Measurements from ENCODE around the gene CYRIA. TPM values are rescaled to one million over a fixed set of nuclear protein-coding genes. Genes with fewer than 3 reads are reported as not detected.

CYRIA gene
- total RNA-seq, 2 donors from 2014 or later = 0.86 to 1.4 TPM

DNA sequence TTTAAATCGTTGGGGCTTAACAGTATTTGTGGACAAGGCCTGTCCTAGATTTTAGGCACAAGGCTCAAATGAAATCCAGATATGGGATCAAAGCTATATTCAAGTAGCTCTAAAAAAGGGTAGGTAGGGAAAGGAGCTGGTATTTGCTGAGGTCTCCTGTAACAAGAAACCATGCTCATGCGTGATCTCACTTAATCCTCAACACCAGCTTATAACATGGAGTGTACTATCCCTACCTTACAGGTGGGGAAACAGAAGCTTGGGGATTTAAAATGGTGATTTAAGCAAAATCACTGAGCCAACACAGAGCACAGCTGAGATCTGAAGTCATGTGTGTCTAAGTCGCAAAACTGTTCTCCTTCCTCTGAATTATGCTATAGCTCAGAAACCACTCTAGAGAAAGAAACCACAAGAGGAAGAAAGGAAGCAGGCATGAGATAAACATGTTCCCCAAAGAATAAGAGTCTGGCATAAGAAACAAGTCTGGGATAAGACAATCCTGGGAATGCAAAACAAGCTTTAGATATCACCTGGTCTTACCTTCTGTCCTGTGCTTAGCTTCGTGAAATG, 43.1 kb downstream of the CYRIA start:
- Mint-ChIP-seq H3K4me1 (peaks cover 20% of the 10 kb centered on the region), H3K27me3 (ENCODE audit: insufficient read depth) (no peaks in the 10 kb centered on the region), H3K9me3 (no peaks in the 10 kb centered on the region), H3K27ac (no peak overlapping the region), H3K4me3 (no peak overlapping the region), H3K36me3 (ENCODE audit: low read depth) (no peaks in the 10 kb centered on the region)
- Histone ChIP-seq H3K4me3 (ENCODE audit: low read length) (no peak overlapping the region), H3K9me3 (ENCODE audit: control insufficient read depth, low read length) (no peaks in the 10 kb centered on the region), H3K27me3 (ENCODE audit: control insufficient read depth, insufficient read depth, low read length, poor library complexity, severe bottlenecking) (no peaks in the 10 kb centered on the region), H3K36me3 (ENCODE audit: control insufficient read depth, insufficient read depth, low read length) (no peaks in the 10 kb centered on the region), H3K27ac (ENCODE audit: low read depth, low read length) (no peak overlapping the region), H3K4me1 (ENCODE audit: control insufficient read depth, insufficient read depth, low read length) (peaks cover 12% of the 10 kb centered on the region), H3K9ac (ENCODE audit: extremely low read depth, low read length, poor library complexity, severe bottlenecking) (no peak overlapping the region)
- TF ChIP-seq, protein P1, sequence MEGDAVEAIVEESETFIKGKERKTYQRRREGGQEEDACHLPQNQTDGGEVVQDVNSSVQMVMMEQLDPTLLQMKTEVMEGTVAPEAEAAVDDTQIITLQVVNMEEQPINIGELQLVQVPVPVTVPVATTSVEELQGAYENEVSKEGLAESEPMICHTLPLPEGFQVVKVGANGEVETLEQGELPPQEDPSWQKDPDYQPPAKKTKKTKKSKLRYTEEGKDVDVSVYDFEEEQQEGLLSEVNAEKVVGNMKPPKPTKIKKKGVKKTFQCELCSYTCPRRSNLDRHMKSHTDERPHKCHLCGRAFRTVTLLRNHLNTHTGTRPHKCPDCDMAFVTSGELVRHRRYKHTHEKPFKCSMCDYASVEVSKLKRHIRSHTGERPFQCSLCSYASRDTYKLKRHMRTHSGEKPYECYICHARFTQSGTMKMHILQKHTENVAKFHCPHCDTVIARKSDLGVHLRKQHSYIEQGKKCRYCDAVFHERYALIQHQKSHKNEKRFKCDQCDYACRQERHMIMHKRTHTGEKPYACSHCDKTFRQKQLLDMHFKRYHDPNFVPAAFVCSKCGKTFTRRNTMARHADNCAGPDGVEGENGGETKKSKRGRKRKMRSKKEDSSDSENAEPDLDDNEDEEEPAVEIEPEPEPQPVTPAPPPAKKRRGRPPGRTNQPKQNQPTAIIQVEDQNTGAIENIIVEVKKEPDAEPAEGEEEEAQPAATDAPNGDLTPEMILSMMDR (conservative IDR thresholded peaks at IDR 0.05) = no peak
- DNase-seq = no peak
- 91 to 92% methylated on average over 3 to 4 of the region's 4 CpGs for WGBS, 2 experiments (ENCODE audit: insufficient coverage in 1 of 2, insufficient read length in 1 of 2)

DNA sequence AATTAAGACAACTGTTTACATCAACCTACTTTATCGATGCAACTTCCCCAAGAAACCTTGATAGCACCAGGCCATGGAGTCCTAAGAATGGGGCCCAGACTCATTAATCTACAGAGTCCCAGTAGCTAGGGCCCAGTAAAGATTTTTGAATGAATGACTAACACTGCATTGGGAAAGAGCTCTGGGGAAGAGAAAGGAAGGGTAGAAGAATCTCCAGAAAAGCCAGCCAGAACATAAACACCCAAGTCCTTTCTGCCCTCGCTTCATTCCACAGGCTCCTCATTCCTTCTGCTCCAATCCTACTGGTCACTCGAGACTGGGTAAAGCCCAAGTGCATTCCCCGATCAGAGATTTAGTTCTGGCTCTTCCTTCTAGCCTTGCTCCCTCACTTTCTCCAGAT, 44.3 kb downstream of the CYRIA start:
- Mint-ChIP-seq H3K4me1 (peaks cover 21% of the 10 kb centered on the region), H3K36me3 (ENCODE audit: low read depth) (no peaks in the 10 kb centered on the region), H3K4me3 (no peak overlapping the region), H3K27me3 (ENCODE audit: insufficient read depth) (no peaks in the 10 kb centered on the region), H3K27ac (no peak overlapping the region), H3K9me3 (no peaks in the 10 kb centered on the region)
- Histone ChIP-seq H3K4me1 (ENCODE audit: control insufficient read depth, insufficient read depth, low read length) (peaks cover 14% of the 10 kb centered on the region), H3K27ac (ENCODE audit: low read depth, low read length) (no peak overlapping the region), H3K36me3 (ENCODE audit: control insufficient read depth, insufficient read depth, low read length) (no peaks in the 10 kb centered on the region), H3K4me3 (ENCODE audit: low read length) (no peak overlapping the region), H3K9me3 (ENCODE audit: control insufficient read depth, low read length) (no peaks in the 10 kb centered on the region), H3K27me3 (ENCODE audit: control insufficient read depth, insufficient read depth, low read length, poor library complexity, severe bottlenecking) (no peaks in the 10 kb centered on the region), H3K9ac (ENCODE audit: extremely low read depth, low read length, poor library complexity, severe bottlenecking) (no peak overlapping the region)
- DNase-seq = no peak
- TF ChIP-seq, protein P1 (conservative IDR thresholded peaks at IDR 0.05) = no peak
- 93 to 100% methylated on average over 3 to 4 of the region's 4 CpGs for WGBS, 2 experiments (ENCODE audit: insufficient coverage in 1 of 2, insufficient read length in 1 of 2)

DNA sequence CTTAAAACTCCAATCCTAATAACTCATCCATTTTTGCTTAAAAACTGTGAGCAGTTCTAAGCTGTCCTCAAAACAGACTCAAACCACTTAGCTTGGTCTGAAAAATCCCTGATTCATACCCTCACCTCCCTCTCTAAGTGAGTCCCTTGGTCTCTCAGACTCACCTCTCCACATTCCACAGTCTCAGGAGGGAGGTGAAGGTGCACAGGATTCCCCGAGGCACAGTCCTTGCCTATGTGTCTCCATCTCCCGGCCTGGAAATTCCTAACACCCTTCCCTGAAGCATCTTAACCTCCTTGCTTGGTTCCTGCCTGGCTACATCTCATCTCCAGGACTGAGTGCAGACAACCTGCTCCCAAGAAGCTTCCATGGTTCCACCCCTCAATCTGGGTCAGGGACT, 45.0 kb downstream of the CYRIA start:
- WGBS, 2 experiments (ENCODE audit: insufficient coverage in 1 of 2, insufficient read length in 1 of 2) = 91 to 100% methylated on average over 2 of the region's 2 CpGs
- Histone ChIP-seq H3K4me3 (ENCODE audit: low read length) (no peak overlapping the region), H3K9me3 (ENCODE audit: control insufficient read depth, low read length) (no peaks in the 10 kb centered on the region), H3K27ac (ENCODE audit: low read depth, low read length) (no peak overlapping the region), H3K27me3 (ENCODE audit: control insufficient read depth, insufficient read depth, low read length, poor library complexity, severe bottlenecking) (no peaks in the 10 kb centered on the region), H3K36me3 (ENCODE audit: control insufficient read depth, insufficient read depth, low read length) (no peaks in the 10 kb centered on the region), H3K4me1 (ENCODE audit: control insufficient read depth, insufficient read depth, low read length) (peaks cover 12% of the 10 kb centered on the region), H3K9ac (ENCODE audit: extremely low read depth, low read length, poor library complexity, severe bottlenecking) (no peak overlapping the region)
- H3K4me3 Mint-ChIP-seq = no peak overlapping the region
- H3K27me3 Mint-ChIP-seq (ENCODE audit: insufficient read depth) = no peaks in the 10 kb centered on the region
- no peak overlapping the region for H3K27ac Mint-ChIP-seq
- H3K36me3 Mint-ChIP-seq (ENCODE audit: low read depth) = no peaks in the 10 kb centered on the region
- no peaks in the 10 kb centered on the region for H3K9me3 Mint-ChIP-seq
- peaks cover 16% of the 10 kb centered on the region for H3K4me1 Mint-ChIP-seq
- TF ChIP-seq, protein P1 (conservative IDR thresholded peaks at IDR 0.05) = no peak
- no peak for DNase-seq
